ENCODE results near the gene LAMA2.

DNA sequence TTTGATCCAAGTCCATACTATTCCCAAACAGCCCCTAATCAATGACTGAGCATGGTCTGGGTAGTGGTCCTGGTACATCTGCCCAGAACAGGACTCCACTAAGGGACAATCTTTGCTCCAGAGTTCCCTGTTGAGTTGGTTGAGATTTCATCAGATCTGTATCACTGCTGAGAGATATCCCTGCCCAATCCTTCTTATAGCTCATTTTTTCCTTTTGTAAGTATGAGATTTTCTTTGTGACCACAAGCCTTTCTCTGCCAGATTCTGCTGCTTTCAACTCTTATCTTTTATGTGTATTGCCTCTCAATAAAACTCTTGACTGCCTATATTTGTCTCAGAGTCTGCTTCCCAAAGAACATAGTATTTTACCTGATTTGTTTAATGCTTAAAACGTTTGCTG is 46.2 kb upstream of the LAMA2 start:
- TF ChIP-seq CTCF (IDR thresholded peaks at IDR 0.05; ENCODE audit: low read length) (no peak), EZH2phosphoT487 (IDR thresholded peaks at IDR 0.05; ENCODE audit: low read length) (no peak), EZH2 (optimal IDR thresholded peaks at IDR 0.05; ENCODE audit: low read depth, low read length) (no peak)
